Measurements from ENCODE around the gene NAIF1. TPM values are rescaled to one million over a fixed set of nuclear protein-coding genes. Genes with fewer than 3 reads are reported as not detected.
A peak's percentile ranks its signal among the peaks of the same experiment; 100 is the strongest.

The NAIF1 gene
- polyA plus RNA-seq, 1 of the 3 experiments (the other 2 are of a cell fraction), result 14.8 TPM

DNA sequence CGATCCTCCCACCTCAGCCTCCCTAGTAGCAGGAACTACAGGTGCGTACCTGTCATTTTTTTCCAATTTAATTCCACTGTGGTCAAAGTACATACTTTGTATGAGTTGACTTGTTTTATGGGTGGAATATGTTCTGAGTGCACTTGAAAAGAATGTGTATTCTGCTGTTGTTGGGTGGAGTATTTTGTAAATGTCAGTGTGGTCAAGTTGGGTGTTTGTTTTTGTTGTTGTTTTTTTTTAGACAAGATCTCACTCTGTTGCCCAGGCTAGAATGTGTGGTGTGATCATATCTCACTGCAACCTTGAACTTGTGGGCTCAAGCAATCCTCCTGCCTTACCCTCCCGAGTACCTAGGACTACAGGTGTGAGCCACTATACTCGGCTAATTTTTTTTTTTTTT lies 18.8 kb upstream of the NAIF1 start:
- Histone ChIP-seq H3K9me2 (no peaks in the 10 kb centered on the region), H3K9me3 (no peaks in the 10 kb centered on the region), H3F3A (replicated peaks; ENCODE audit: insufficient read depth) (peaks cover 20% of the 10 kb centered on the region), H3K4me3 (ENCODE audit: low read depth in 2 of 2, low read length in 1 of 2) (no peak overlapping the region), H3K36me3 (replicated peaks in 1 of 2; ENCODE audit: control insufficient read depth in 1 of 2, insufficient read depth in 2 of 2, low read length in 1 of 2) (no peaks in the 10 kb centered on the region), H3K4me2 (no peak overlapping the region), H3K9ac (no peak overlapping the region), H3K27me3 (ENCODE audit: insufficient read depth) (no peaks in the 10 kb centered on the region), H3K4me1 (ENCODE audit: control insufficient read depth in 1 of 2, insufficient read depth in 2 of 2, low read depth in 1 of 2, low read length in 1 of 2) (peaks cover 11 to 19% of the 10 kb centered on the region in 2 experiments; a peak in 2 of 4 replicates), H4K20me1 (ENCODE audit: insufficient read depth) (no peaks in the 10 kb centered on the region), H2AFZ (ENCODE audit: low read depth) (no peak overlapping the region), H3K79me2 (ENCODE audit: insufficient read depth) (peaks cover 97% of the 10 kb centered on the region), H3K27ac (ENCODE audit: low read depth in 2 of 2, low read length in 1 of 2) (no peak overlapping the region)
- POLR2A ChIA-PET, result no interaction called here
- TF ChIP-seq ELF1 (IDR thresholded peaks at IDR 0.05) (no peak), EZH2phosphoT487 (IDR thresholded peaks at IDR 0.05; ENCODE audit: borderline replicate concordance, low read depth) (no peak), TAF1 (IDR thresholded peaks at IDR 0.05; ENCODE audit: borderline replicate concordance, low read depth, low read length) (no peak), TCF12 (IDR thresholded peaks at IDR 0.05) (no peak), RCOR1 (IDR thresholded peaks at IDR 0.05; ENCODE audit: low read length) (no peak)
- CTCF ChIA-PET, result interaction anchor here (4.2 kb wide), 1 partner anchor 32 kb away, joined by 23 read pairs; no protein-coding TSS in a partner anchor
- no peak for DNase-seq
- 89% methylated on average over 4 of the region's 4 CpGs for WGBS (ENCODE audit: low lambda C conversion rate)

DNA sequence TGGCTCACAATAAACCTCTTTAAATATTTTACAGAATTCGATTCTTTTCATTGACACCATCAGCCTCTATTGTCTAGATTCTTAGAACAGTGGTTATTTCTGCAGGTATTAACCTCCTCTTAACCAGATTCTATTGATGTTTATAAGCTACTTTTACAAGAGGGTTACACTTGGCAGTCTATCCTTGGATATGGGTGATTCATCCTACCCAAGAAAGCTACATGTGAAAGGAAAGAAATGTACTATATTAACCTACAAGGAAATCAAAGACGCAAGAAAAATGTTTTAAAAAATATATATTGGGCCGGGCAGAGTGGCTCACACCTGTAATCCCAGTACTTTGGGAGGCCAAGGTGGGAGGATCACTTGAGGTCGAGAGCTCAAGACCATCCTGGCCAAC lies 17.6 kb upstream of the NAIF1 start:
- no peak overlapping the region for H3K4me2 ChIP-seq
- peaks cover 24% of the 10 kb centered on the region for H3F3A ChIP-seq (replicated peaks; ENCODE audit: insufficient read depth)
- H2AFZ ChIP-seq (ENCODE audit: low read depth), result no peak overlapping the region
- WGBS (ENCODE audit: low lambda C conversion rate), result 88% methylated on average over 4 of the region's 4 CpGs
- H3K36me3 ChIP-seq (replicated peaks in 1 of 2; ENCODE audit: control insufficient read depth in 1 of 2, insufficient read depth in 2 of 2, low read length in 1 of 2), result no peaks in the 10 kb centered on the region
- TF ChIP-seq MXI1 (IDR thresholded peaks at IDR 0.05; ENCODE audit: low read depth, low read length) (no peak), MEF2A (IDR thresholded peaks at IDR 0.05; ENCODE audit: borderline replicate concordance, low read depth) (no peak)
- H3K79me2 ChIP-seq (ENCODE audit: insufficient read depth), result peaks cover 95% of the 10 kb centered on the region
- H3K27me3 ChIP-seq (ENCODE audit: insufficient read depth), result no peaks in the 10 kb centered on the region
- H3K4me3 ChIP-seq (ENCODE audit: low read depth in 2 of 2, low read length in 1 of 2), result no peak overlapping the region
- no peak overlapping the region for H3K27ac ChIP-seq (ENCODE audit: low read depth in 2 of 2, low read length in 1 of 2)
- CTCF ChIA-PET, result interaction anchor here (0.8 to 1.7 kb wide), 6 partner anchors 9 to 142 kb away, joined by 3 to 10 read pairs (median 4); no protein-coding TSS in a partner anchor
- H4K20me1 ChIP-seq (ENCODE audit: insufficient read depth), result no peaks in the 10 kb centered on the region
- no peak for DNase-seq
- no peaks in the 10 kb centered on the region for H3K9me3 ChIP-seq
- no peaks in the 10 kb centered on the region for H3K9me2 ChIP-seq
- no peak overlapping the region for H3K9ac ChIP-seq
- POLR2A ChIA-PET, result no interaction called here
- peaks cover 7 to 18% of the 10 kb centered on the region in 2 experiments; a peak in 1 of 4 replicates for H3K4me1 ChIP-seq (ENCODE audit: control insufficient read depth in 1 of 2, insufficient read depth in 2 of 2, low read depth in 1 of 2, low read length in 1 of 2)

- H3K4me2 ChIP-seq, result peak overlapping the region; percentile 23; the same call in 1 of the 2 replicates
- no peak overlapping the region for H3K9ac ChIP-seq
- ChIA-PET CTCF (interaction anchor here (0.8 to 2.1 kb wide), 3 partner anchors 35 to 139 kb away, joined by 3 to 17 read pairs (median 4); no protein-coding TSS in a partner anchor), POLR2A (no interaction called here)
- no peaks in the 10 kb centered on the region for H3K9me2 ChIP-seq
- H3K27ac ChIP-seq (ENCODE audit: low read depth in 2 of 2, low read length in 1 of 2), result peak overlapping the region in 1 of 2 experiments; percentile 82; a peak in 1 of 4 replicates
- H3F3A ChIP-seq (replicated peaks; ENCODE audit: insufficient read depth), result peaks cover 37% of the 10 kb centered on the region
- no peak overlapping the region for H3K4me3 ChIP-seq (ENCODE audit: low read depth in 2 of 2, low read length in 1 of 2)
- no peaks in the 10 kb centered on the region for H3K9me3 ChIP-seq
- peaks cover 95% of the 10 kb centered on the region for H3K79me2 ChIP-seq (ENCODE audit: insufficient read depth)
- WGBS (ENCODE audit: low lambda C conversion rate), result 82% methylated on average over 7 of the region's 7 CpGs
- no peak for DNase-seq
- H2AFZ ChIP-seq (ENCODE audit: low read depth), result no peak overlapping the region
- H4K20me1 ChIP-seq (ENCODE audit: insufficient read depth), result 0 out of 2 replicates have a peak, but pooled peaks cover 4% of the 10 kb centered on the region
- peaks cover 7 to 33% of the 10 kb centered on the region in 2 experiments; a peak in 2 of 4 replicates for H3K4me1 ChIP-seq (ENCODE audit: control insufficient read depth in 1 of 2, insufficient read depth in 2 of 2, low read depth in 1 of 2, low read length in 1 of 2)
- H3K27me3 ChIP-seq (ENCODE audit: insufficient read depth), result no peaks in the 10 kb centered on the region
- H3K36me3 ChIP-seq (replicated peaks in 1 of 2; ENCODE audit: control insufficient read depth in 1 of 2, insufficient read depth in 2 of 2, low read length in 1 of 2), result no peaks in the 10 kb centered on the region
- TF ChIP-seq JUND (IDR thresholded peaks at IDR 0.05), result no peak
- no peak for TF ChIP-seq GATA2 (CRISPR knock-in tag; IDR thresholded peaks at IDR 0.05)
- TF ChIP-seq ELF1 (IDR thresholded peaks at IDR 0.05), result no peak
- no peak for TF ChIP-seq MEF2A (IDR thresholded peaks at IDR 0.05; ENCODE audit: borderline replicate concordance, low read depth)
- TF ChIP-seq TCF12 (IDR thresholded peaks at IDR 0.05), result no peak
- no peak for TF ChIP-seq FOXM1 (IDR thresholded peaks at IDR 0.05; ENCODE audit: low read depth)
- TF ChIP-seq TEAD4 (IDR thresholded peaks at IDR 0.05; ENCODE audit: borderline replicate concordance, insufficient read depth), result no peak
- TF ChIP-seq SMC3 (IDR thresholded peaks at IDR 0.05; ENCODE audit: low read depth, low read length), result no peak
- no peak for TF ChIP-seq TAF1 (IDR thresholded peaks at IDR 0.05; ENCODE audit: borderline replicate concordance, low read depth, low read length)
- TF ChIP-seq RCOR1 (IDR thresholded peaks at IDR 0.05; ENCODE audit: low read length), result no peak
- TF ChIP-seq ZBTB33 (IDR thresholded peaks at IDR 0.05; ENCODE audit: borderline replicate concordance, low read depth), result no peak
Observed at GRCh38 chr9:128082151-128082550, 15.0 kb upstream of the NAIF1 start.

Measured in SK-N-SH (cell line).